Activated naive CD4-positive, alpha-beta T cell treated with anti-CD3 and anti-CD28 coated beads, Interleukin-2, amount 50 U/mL, for 24 hours (primary cell): ENCODE data around the gene CTNNA1.

ENCODE experiments used
- H3K27ac Mint-ChIP-seq: one replicate; pipeline ENCODE4 v1.8.0; 2021; ENCODE audit warnings: mild to moderate bottlenecking, mixed read lengths
- H3K27me3 Mint-ChIP-seq: one replicate; pipeline ENCODE4 v1.8.0; 2021; ENCODE audit warnings: mixed read lengths
- H3K36me3 Mint-ChIP-seq: one replicate; pipeline ENCODE4 v1.8.0; 2021; ENCODE audit warnings: mixed read lengths
- H3K4me1 Mint-ChIP-seq: one replicate; pipeline ENCODE4 v1.8.0; 2021; ENCODE audit warnings: mixed read lengths
- H3K4me3 Mint-ChIP-seq: one replicate; pipeline ENCODE4 v1.8.0; 2021; ENCODE audit warnings: mild to moderate bottlenecking, mixed read lengths
- H3K9me3 Mint-ChIP-seq: one replicate; pipeline ENCODE4 v1.8.0; 2021; ENCODE audit warnings: mixed read lengths

The CTNNA1 gene

GRCh38 chr5:138925090-138925635, 171.9 kb downstream of the CTNNA1 start:
- H3K27ac Mint-ChIP-seq: no peak overlapping the region
- peaks cover 4% of the 10 kb centered on the region for H3K27me3 Mint-ChIP-seq
- H3K9me3 Mint-ChIP-seq: no peaks in the 10 kb centered on the region
- no peaks in the 10 kb centered on the region for H3K4me1 Mint-ChIP-seq
- no peak overlapping the region for H3K4me3 Mint-ChIP-seq
- H3K36me3 Mint-ChIP-seq: peaks cover 1% of the 10 kb centered on the region

GRCh38 chr5:138926257-138926656, 173.0 kb downstream of the CTNNA1 start:
- Mint-ChIP-seq H3K27ac (no peak overlapping the region), H3K9me3 (no peaks in the 10 kb centered on the region), H3K4me3 (no peak overlapping the region), H3K4me1 (no peaks in the 10 kb centered on the region), H3K27me3 (peaks cover 4% of the 10 kb centered on the region), H3K36me3 (peaks cover 1% of the 10 kb centered on the region)

GRCh38 chr5:138926688-138927448, 173.6 kb downstream of the CTNNA1 start:
- Mint-ChIP-seq H3K27me3 (peaks cover 3% of the 10 kb centered on the region), H3K4me1 (no peaks in the 10 kb centered on the region), H3K36me3 (peaks cover 1% of the 10 kb centered on the region), H3K9me3 (no peaks in the 10 kb centered on the region), H3K27ac (no peak overlapping the region), H3K4me3 (no peak overlapping the region)

- Mint-ChIP-seq H3K27ac (no peak overlapping the region), H3K27me3 (peaks cover under 1% of the 10 kb centered on the region), H3K4me1 (no peaks in the 10 kb centered on the region), H3K36me3 (peaks cover 1% of the 10 kb centered on the region), H3K4me3 (no peak overlapping the region), H3K9me3 (no peaks in the 10 kb centered on the region)
Observed at GRCh38 chr5:138927544-138927943, 174.3 kb downstream of the CTNNA1 start.

- peaks cover 1% of the 10 kb centered on the region for H3K36me3 Mint-ChIP-seq
- no peaks in the 10 kb centered on the region for H3K27me3 Mint-ChIP-seq
- H3K27ac Mint-ChIP-seq: no peak overlapping the region
- no peak overlapping the region for H3K4me3 Mint-ChIP-seq
- no peaks in the 10 kb centered on the region for H3K9me3 Mint-ChIP-seq
- H3K4me1 Mint-ChIP-seq: no peaks in the 10 kb centered on the region
Observed at GRCh38 chr5:138927979-138928378, 174.8 kb downstream of the CTNNA1 start.

- no peaks in the 10 kb centered on the region for H3K9me3 Mint-ChIP-seq
- no peak overlapping the region for H3K4me3 Mint-ChIP-seq
- H3K4me1 Mint-ChIP-seq: no peaks in the 10 kb centered on the region
- no peak overlapping the region for H3K27ac Mint-ChIP-seq
- no peaks in the 10 kb centered on the region for H3K27me3 Mint-ChIP-seq
- H3K36me3 Mint-ChIP-seq: peaks cover 1% of the 10 kb centered on the region
Observed at GRCh38 chr5:138929571-138929955, 176.3 kb downstream of the CTNNA1 start.

- Mint-ChIP-seq H3K27me3 (no peaks in the 10 kb centered on the region), H3K9me3 (no peaks in the 10 kb centered on the region), H3K36me3 (peaks cover 1% of the 10 kb centered on the region), H3K4me1 (no peaks in the 10 kb centered on the region), H3K27ac (no peak overlapping the region), H3K4me3 (no peak overlapping the region)
Observed at GRCh38 chr5:138930371-138931097, 177.3 kb downstream of the CTNNA1 start.

GRCh38 chr5:138932171-138932810, 179.1 kb downstream of the CTNNA1 start:
- Mint-ChIP-seq H3K36me3 (no peaks in the 10 kb centered on the region), H3K27me3 (no peaks in the 10 kb centered on the region), H3K4me3 (no peak overlapping the region), H3K27ac (no peak overlapping the region), H3K4me1 (no peaks in the 10 kb centered on the region), H3K9me3 (no peaks in the 10 kb centered on the region)

- H3K9me3 Mint-ChIP-seq: no peaks in the 10 kb centered on the region
- H3K27me3 Mint-ChIP-seq: no peaks in the 10 kb centered on the region
- H3K4me1 Mint-ChIP-seq: no peaks in the 10 kb centered on the region
- H3K27ac Mint-ChIP-seq: no peak overlapping the region
- no peaks in the 10 kb centered on the region for H3K36me3 Mint-ChIP-seq
- no peak overlapping the region for H3K4me3 Mint-ChIP-seq
Observed at GRCh38 chr5:138933522-138934290, 180.5 kb downstream of the CTNNA1 start.

- H3K27me3 Mint-ChIP-seq: no peaks in the 10 kb centered on the region
- H3K27ac Mint-ChIP-seq: no peak overlapping the region
- no peak overlapping the region for H3K4me3 Mint-ChIP-seq
- H3K9me3 Mint-ChIP-seq: no peaks in the 10 kb centered on the region
- H3K4me1 Mint-ChIP-seq: no peaks in the 10 kb centered on the region
- no peaks in the 10 kb centered on the region for H3K36me3 Mint-ChIP-seq
Observed at GRCh38 chr5:138934971-138935370, 181.7 kb downstream of the CTNNA1 start.

- no peak overlapping the region for H3K4me3 Mint-ChIP-seq
- H3K36me3 Mint-ChIP-seq: no peaks in the 10 kb centered on the region
- peaks cover 3% of the 10 kb centered on the region for H3K4me1 Mint-ChIP-seq
- no peak overlapping the region for H3K27ac Mint-ChIP-seq
- no peaks in the 10 kb centered on the region for H3K9me3 Mint-ChIP-seq
- H3K27me3 Mint-ChIP-seq: no peaks in the 10 kb centered on the region
Observed at GRCh38 chr5:138935466-138935865, 182.2 kb downstream of the CTNNA1 start.

- H3K27ac Mint-ChIP-seq: no peak overlapping the region
- peaks cover 12% of the 10 kb centered on the region for H3K4me1 Mint-ChIP-seq
Observed at GRCh38 chr5:138936225-138936967, 183.2 kb downstream of the CTNNA1 start.

GRCh38 chr5:138936968-138937345, 183.7 kb downstream of the CTNNA1 start:
- Mint-ChIP-seq H3K4me1 (peaks cover 17% of the 10 kb centered on the region), H3K4me3 (no peak overlapping the region), H3K36me3 (peaks cover 4% of the 10 kb centered on the region), H3K9me3 (peaks cover 3% of the 10 kb centered on the region), H3K27ac (no peak overlapping the region), H3K27me3 (no peaks in the 10 kb centered on the region)

More at GRCh38 chr5:138936225-138936967, 183.2 kb downstream of the CTNNA1 start:
- no peaks in the 10 kb centered on the region for H3K9me3 Mint-ChIP-seq
- no peaks in the 10 kb centered on the region for H3K27me3 Mint-ChIP-seq
- H3K36me3 Mint-ChIP-seq: peaks cover 4% of the 10 kb centered on the region
- no peak overlapping the region for H3K4me3 Mint-ChIP-seq

GRCh38 chr5:138937392-138938387, 184.5 kb downstream of the CTNNA1 start:
- Mint-ChIP-seq H3K4me1 (peaks cover 17% of the 10 kb centered on the region), H3K9me3 (peaks cover 4% of the 10 kb centered on the region), H3K36me3 (peaks cover 8% of the 10 kb centered on the region), H3K27ac (no peak overlapping the region), H3K4me3 (no peak overlapping the region), H3K27me3 (no peaks in the 10 kb centered on the region)
